ENCODE measurements around the gene OR4N5.

The OR4N5 gene

GRCh38 chr14:20112321-20112720 is 26.3 kb upstream of the OR4N5 start:
- ATAC-seq = no peak
- TF ChIP-seq ZFP30 (CRISPR knock-in tag; IDR thresholded peaks at IDR 0.05) = no peak
- no peak for TF ChIP-seq ESRRG (CRISPR knock-in tag; IDR thresholded peaks at IDR 0.05)
- no peak for TF ChIP-seq CSDC2 (CRISPR knock-in tag; IDR thresholded peaks at IDR 0.05)
- TF ChIP-seq BACH2 (CRISPR knock-in tag; IDR thresholded peaks at IDR 0.05; ENCODE audit: borderline replicate concordance) = no peak
- TF ChIP-seq ZNF8 (CRISPR knock-in tag; IDR thresholded peaks at IDR 0.05) = no peak
- no peak for TF ChIP-seq ZC3H10 (CRISPR knock-in tag; IDR thresholded peaks at IDR 0.05)
- no peak for TF ChIP-seq ISL1 (CRISPR knock-in tag; IDR thresholded peaks at IDR 0.05)
- no peak for TF ChIP-seq TOX (CRISPR knock-in tag; IDR thresholded peaks at IDR 0.05; ENCODE audit: borderline replicate concordance)
- no peak for TF ChIP-seq ARNTL (CRISPR knock-in tag; IDR thresholded peaks at IDR 0.05; ENCODE audit: borderline replicate concordance, low read depth)
- no peak for TF ChIP-seq SNAI2 (CRISPR knock-in tag; IDR thresholded peaks at IDR 0.05)
- TF ChIP-seq POU6F1 (CRISPR knock-in tag; IDR thresholded peaks at IDR 0.05; ENCODE audit: borderline replicate concordance, low read depth) = no peak
- no peak for TF ChIP-seq ZFP3 (CRISPR knock-in tag; IDR thresholded peaks at IDR 0.05)
- no peak for TF ChIP-seq CREB5 (CRISPR knock-in tag; IDR thresholded peaks at IDR 0.05; ENCODE audit: low read depth)
- no peak for TF ChIP-seq CSRNP3 (CRISPR knock-in tag; IDR thresholded peaks at IDR 0.05)

- no peak for ATAC-seq
- TF ChIP-seq CSDC2 (CRISPR knock-in tag; IDR thresholded peaks at IDR 0.05) = no peak
- no peak for TF ChIP-seq ZC3H10 (CRISPR knock-in tag; IDR thresholded peaks at IDR 0.05)
- TF ChIP-seq ZFP30 (CRISPR knock-in tag; IDR thresholded peaks at IDR 0.05) = no peak
- TF ChIP-seq ZNF70 (CRISPR knock-in tag; IDR thresholded peaks at IDR 0.05) = no peak
- no peak for TF ChIP-seq ISL1 (CRISPR knock-in tag; IDR thresholded peaks at IDR 0.05)
- TF ChIP-seq PATZ1 (CRISPR knock-in tag; IDR thresholded peaks at IDR 0.05; ENCODE audit: borderline replicate concordance) = no peak
- TF ChIP-seq TSHZ2 (CRISPR knock-in tag; IDR thresholded peaks at IDR 0.05) = no peak
- no peak for TF ChIP-seq ZFP3 (CRISPR knock-in tag; IDR thresholded peaks at IDR 0.05)
- no peak for TF ChIP-seq ZNF8 (CRISPR knock-in tag; IDR thresholded peaks at IDR 0.05)
- no peak for TF ChIP-seq POU6F1 (CRISPR knock-in tag; IDR thresholded peaks at IDR 0.05; ENCODE audit: borderline replicate concordance, low read depth)
- TF ChIP-seq GLIS3 (CRISPR knock-in tag; IDR thresholded peaks at IDR 0.05) = no peak
- TF ChIP-seq SNAI2 (CRISPR knock-in tag; IDR thresholded peaks at IDR 0.05) = no peak
- TF ChIP-seq ZNF565 (CRISPR knock-in tag; conservative IDR thresholded peaks at IDR 0.05; ENCODE audit: low read depth) = no peak
- no peak for TF ChIP-seq TCF4 (CRISPR knock-in tag; IDR thresholded peaks at IDR 0.05; ENCODE audit: borderline replicate concordance)
- no peak for TF ChIP-seq CSRNP3 (CRISPR knock-in tag; IDR thresholded peaks at IDR 0.05)
- TF ChIP-seq RARB (CRISPR knock-in tag; IDR thresholded peaks at IDR 0.05) = no peak
- TF ChIP-seq ARNTL (CRISPR knock-in tag; IDR thresholded peaks at IDR 0.05; ENCODE audit: borderline replicate concordance, low read depth) = no peak
These were observed 21.9 kb upstream of the OR4N5 start for GRCh38 chr14:20116748-20117147.

Measured in SK-N-SH treated with all-trans-retinoic acid at 6 μM for 48 hours (cell line).